Measurements from ENCODE around the gene KIF26A.
A peak's percentile ranks its signal among the peaks of the same experiment; 100 is the strongest.

Gene KIF26A

GRCh38 chr14:104123879-104124278 is 14.5 kb upstream of the KIF26A start:
- Histone ChIP-seq H3K27me3 (replicated peaks; ENCODE audit: control insufficient read depth, insufficient read depth, low read length) (no peaks in the 10 kb centered on the region), H3K36me3 (ENCODE audit: control insufficient read depth, insufficient read depth, low read length) (no peaks in the 10 kb centered on the region), H3K4me3 (replicated peaks; ENCODE audit: low read depth, low read length) (no peak overlapping the region)
- no peak for DNase-seq (ENCODE audit: extremely low read depth, insufficient read length)
- TF ChIP-seq CTCF (IDR thresholded peaks at IDR 0.05; ENCODE audit: insufficient read depth, low read length, poor library complexity, severe bottlenecking) = no peak

- Histone ChIP-seq H3K27me3 (replicated peaks; ENCODE audit: control insufficient read depth, insufficient read depth, low read length) (no peaks in the 10 kb centered on the region), H3K4me3 (replicated peaks; ENCODE audit: low read depth, low read length) (no peak overlapping the region), H3K36me3 (ENCODE audit: control insufficient read depth, insufficient read depth, low read length) (no peaks in the 10 kb centered on the region)
- DNase-seq (ENCODE audit: extremely low read depth, insufficient read length) = no peak
- TF ChIP-seq CTCF (IDR thresholded peaks at IDR 0.05; ENCODE audit: insufficient read depth, low read length, poor library complexity, severe bottlenecking) = no peak
Measured at GRCh38 chr14:104125011-104125410, 13.4 kb upstream of the KIF26A start.

- Histone ChIP-seq H3K27me3 (replicated peaks; ENCODE audit: control insufficient read depth, insufficient read depth, low read length) (no peaks in the 10 kb centered on the region), H3K4me3 (replicated peaks; ENCODE audit: low read depth, low read length) (no peak overlapping the region), H3K36me3 (ENCODE audit: control insufficient read depth, insufficient read depth, low read length) (no peaks in the 10 kb centered on the region)
- no peak for DNase-seq (ENCODE audit: extremely low read depth, insufficient read length)
- TF ChIP-seq CTCF (IDR thresholded peaks at IDR 0.05; ENCODE audit: insufficient read depth, low read length, poor library complexity, severe bottlenecking) = no peak
Measured at GRCh38 chr14:104126753-104127152, 11.6 kb upstream of the KIF26A start.

- Histone ChIP-seq H3K36me3 (ENCODE audit: control insufficient read depth, insufficient read depth, low read length) (no peaks in the 10 kb centered on the region), H3K4me3 (replicated peaks; ENCODE audit: low read depth, low read length) (no peak overlapping the region), H3K27me3 (replicated peaks; ENCODE audit: control insufficient read depth, insufficient read depth, low read length) (no peaks in the 10 kb centered on the region)
- TF ChIP-seq CTCF (IDR thresholded peaks at IDR 0.05; ENCODE audit: insufficient read depth, low read length, poor library complexity, severe bottlenecking) = no peak
- DNase-seq (ENCODE audit: extremely low read depth, insufficient read length) = no peak
Measured at GRCh38 chr14:104128981-104129380, 9.4 kb upstream of the KIF26A start.

- TF ChIP-seq CTCF (IDR thresholded peaks at IDR 0.05; ENCODE audit: insufficient read depth, low read length, poor library complexity, severe bottlenecking) = no peak
- Histone ChIP-seq H3K4me3 (replicated peaks; ENCODE audit: low read depth, low read length) (no peak overlapping the region), H3K27me3 (replicated peaks; ENCODE audit: control insufficient read depth, insufficient read depth, low read length) (no peaks in the 10 kb centered on the region), H3K36me3 (ENCODE audit: control insufficient read depth, insufficient read depth, low read length) (no peaks in the 10 kb centered on the region)
- no peak for DNase-seq (ENCODE audit: extremely low read depth, insufficient read length)
Measured at GRCh38 chr14:104129556-104129955, 8.8 kb upstream of the KIF26A start.

- Histone ChIP-seq H3K27me3 (replicated peaks; ENCODE audit: control insufficient read depth, insufficient read depth, low read length) (0 out of 2 replicates have a peak, but pooled peaks cover 2% of the 10 kb centered on the region), H3K36me3 (ENCODE audit: control insufficient read depth, insufficient read depth, low read length) (no peaks in the 10 kb centered on the region), H3K4me3 (replicated peaks; ENCODE audit: low read depth, low read length) (no peak overlapping the region)
- peak; percentile 69 for TF ChIP-seq CTCF (IDR thresholded peaks at IDR 0.05; ENCODE audit: insufficient read depth, low read length, poor library complexity, severe bottlenecking)
- DNase-seq (ENCODE audit: extremely low read depth, insufficient read length) = no peak
Measured at GRCh38 chr14:104130974-104131651, 7.3 kb upstream of the KIF26A start.
